Ovary (tissue), 3 donors: ENCODE measurements around the gene RIC8B.

Experiments
- CTCF ChIP-seq, 3 donors: fragments of 450-650 bp in 2 of 3; fragments of 200-600 bp in 1 of 3; IDR thresholded peaks; one replicate each; pipeline versions ENCODE4 v1.5.1 to v1.8.0; 2016 to 2022; ENCODE audit warnings: antibody characterized with exemption in 3 of 3, mild to moderate bottlenecking in 1 of 3
- POLR2A ChIP-seq: fragments of 450-650 bp; IDR thresholded peaks from one replicate; pipeline ENCODE4 v1.6.1; 2017; ENCODE audit warnings: antibody characterized with exemption, mild to moderate bottlenecking, moderate library complexity
- donor health status: DM: no; HTN: no; CAD: no.

GRCh38 chr12:106903241-106903945 is 128.9 kb downstream of the RIC8B start:
- TF ChIP-seq CTCF (IDR thresholded peaks at IDR 0.05) (no peak), POLR2A (no peak)
